ENCODE measurements around the gene CACNB1. TPM values are rescaled to one million over a fixed set of nuclear protein-coding genes. Genes with fewer than 3 reads are reported as not detected.

CACNB1 gene
- total RNA-seq, 2 donors from 2014 or later: 18.8 to 49.9 TPM

DNA sequence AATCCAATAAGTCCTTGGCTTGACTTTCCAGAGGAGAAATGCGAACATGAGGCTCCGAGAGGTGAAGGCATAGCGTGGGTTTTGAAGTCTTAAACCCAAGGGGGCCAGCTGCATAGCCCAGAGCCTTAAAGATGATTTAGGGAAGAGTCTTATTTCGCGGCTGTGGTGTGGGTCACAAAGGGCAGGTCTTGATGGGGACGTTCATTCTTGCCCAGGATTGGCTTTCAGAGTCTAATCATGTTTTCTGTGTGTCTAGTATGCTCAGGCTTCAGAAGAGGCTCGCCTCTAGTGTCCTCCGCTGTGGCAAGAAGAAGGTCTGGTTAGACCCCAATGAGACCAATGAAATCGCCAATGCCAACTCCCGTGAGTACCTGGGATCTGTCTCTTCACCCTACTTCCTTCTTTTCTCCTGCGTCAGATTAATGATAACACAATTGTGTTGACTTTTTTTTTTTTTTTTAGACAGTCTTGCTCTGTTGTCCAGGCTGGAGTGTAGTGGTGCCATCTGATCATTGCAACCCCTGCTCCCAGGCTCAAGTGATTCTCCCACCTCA lies 3.6 kb upstream of the CACNB1 start:
- H3K4me3 Mint-ChIP-seq: peak overlapping the region; percentile 94
- peaks cover 38% of the 10 kb centered on the region for H3K36me3 Mint-ChIP-seq
- peak overlapping the region; percentile 98 to 100 for H3K27ac Mint-ChIP-seq
- no peaks in the 10 kb centered on the region for H3K9me3 Mint-ChIP-seq
- H3K27me3 Mint-ChIP-seq: no peaks in the 10 kb centered on the region
- DNase-seq (ENCODE audit: low spot score) (no peak), ATAC-seq (no peak)
- peaks cover 30 to 37% of the 10 kb centered on the region in 2 donors for H3K4me1 Mint-ChIP-seq (ENCODE audit: low read depth in 2 of 2)

DNA sequence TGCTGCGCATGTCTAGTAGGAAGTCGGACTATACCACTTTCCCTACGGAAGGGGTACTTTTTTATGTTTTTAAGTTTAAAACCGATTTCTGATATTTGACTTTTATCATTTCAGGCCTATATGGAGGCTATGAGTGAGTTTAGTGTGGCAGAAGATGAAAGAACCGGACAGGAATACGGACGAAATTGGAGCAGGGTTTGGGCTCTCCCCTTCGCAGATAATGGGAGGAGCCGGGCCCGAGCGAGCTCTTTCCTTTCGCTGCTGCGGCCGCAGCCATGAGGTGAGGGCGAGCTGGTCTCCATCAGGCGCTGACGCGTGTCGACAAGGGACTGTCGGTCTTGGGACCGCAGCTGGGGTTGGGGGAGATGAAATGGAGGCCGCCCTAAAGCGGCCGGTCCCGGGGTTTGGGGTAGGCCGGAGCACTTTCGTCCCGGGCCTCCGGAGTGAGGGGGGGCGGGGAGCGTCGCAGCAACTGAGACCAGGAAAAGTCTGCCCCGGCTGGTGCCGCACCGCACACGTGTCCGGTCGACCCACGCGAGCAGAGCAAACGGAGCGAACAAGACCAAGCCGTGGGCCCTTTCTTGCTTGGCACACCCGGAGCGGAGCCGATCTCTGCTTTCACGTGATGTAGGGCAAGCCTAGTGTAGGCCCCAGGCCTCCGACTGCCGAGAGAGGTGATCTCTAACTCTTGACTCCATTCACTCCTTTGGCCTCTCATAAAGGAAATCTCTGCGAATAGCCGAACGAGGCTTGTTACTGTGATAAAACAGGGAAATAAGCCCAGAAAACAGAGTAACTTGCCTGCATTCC lies 2.8 kb upstream of the CACNB1 start, which contains the start of gene RPL19:
TSS of gene RPL19 (plus strand) at position 214 of the 810 bp plus-strand sequence. CDS start at position 276, 62 bp downstream.
- Mint-ChIP-seq H3K4me3 (peak within 1 kb of the TSS; percentile 94), H3K27ac (peak within 1 kb of the TSS; percentile 98 to 100), H3K36me3 (peaks cover 38% of the 10 kb centered on the region), H3K9me3 (no peaks in the 10 kb centered on the region), H3K27me3 (no peaks in the 10 kb centered on the region), H3K4me1 (ENCODE audit: low read depth in 2 of 2) (peaks cover 30 to 40% of the 10 kb centered on the region in 2 donors)
- peak; percentile 86 for DNase-seq (ENCODE audit: low spot score)
- peak; percentile 81 to 89 for ATAC-seq

DNA sequence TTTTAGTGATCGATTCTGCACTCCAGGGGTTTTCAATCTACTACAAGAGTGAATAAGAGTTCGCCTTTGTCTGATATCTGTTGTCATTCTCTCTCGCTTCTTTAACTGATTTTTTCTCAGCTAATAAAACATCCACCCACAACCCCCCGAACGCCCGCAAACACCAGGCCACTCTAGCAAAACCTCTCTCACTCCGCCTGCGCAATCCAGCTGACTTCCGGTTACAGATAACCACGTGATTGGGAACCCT lies 2.3 kb upstream of the CACNB1 start:
- peak overlapping the region; percentile 98 to 100 for H3K27ac Mint-ChIP-seq
- ATAC-seq: peak; percentile 74 to 83

DNA sequence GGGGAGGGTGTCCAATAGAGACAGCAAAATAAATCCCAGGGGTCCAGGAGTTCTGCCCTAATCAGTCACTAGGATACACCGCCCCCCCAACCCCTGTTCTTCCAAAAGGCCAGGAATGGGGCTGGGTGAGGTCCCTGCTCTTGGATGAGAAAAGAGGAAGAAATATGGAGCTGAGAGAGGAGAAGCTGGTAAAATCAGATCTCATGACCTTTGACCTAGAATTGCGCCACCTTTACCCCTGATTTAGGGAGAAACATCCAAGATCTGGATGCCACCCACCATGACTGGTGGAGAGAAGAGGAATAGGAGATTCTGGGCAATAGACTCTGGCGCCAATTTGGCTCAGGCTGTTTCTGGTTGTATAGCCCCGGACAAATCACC lies 707 bp upstream of the CACNB1 start:
- peaks cover 21% of the 10 kb centered on the region for H3K36me3 Mint-ChIP-seq
- no peak for ATAC-seq
- peak overlapping the region; percentile 94 for H3K4me3 Mint-ChIP-seq
- peaks cover 30 to 45% of the 10 kb centered on the region in 2 donors for H3K4me1 Mint-ChIP-seq (ENCODE audit: low read depth in 2 of 2)
- DNase-seq (ENCODE audit: low spot score): no peak
- peak overlapping the region; percentile 67 to 98 for H3K27ac Mint-ChIP-seq
- no peaks in the 10 kb centered on the region for H3K27me3 Mint-ChIP-seq
- no peaks in the 10 kb centered on the region for H3K9me3 Mint-ChIP-seq

More for the DNA sequence above, 2.3 kb upstream of the CACNB1 start:
- Mint-ChIP-seq H3K4me1 (ENCODE audit: low read depth in 2 of 2) (peaks cover 30 to 40% of the 10 kb centered on the region in 2 donors), H3K4me3 (peak overlapping the region; percentile 94), H3K9me3 (no peaks in the 10 kb centered on the region), H3K36me3 (peaks cover 34% of the 10 kb centered on the region), H3K27me3 (no peaks in the 10 kb centered on the region)
- DNase-seq (ENCODE audit: low spot score): peak; percentile 90

DNA sequence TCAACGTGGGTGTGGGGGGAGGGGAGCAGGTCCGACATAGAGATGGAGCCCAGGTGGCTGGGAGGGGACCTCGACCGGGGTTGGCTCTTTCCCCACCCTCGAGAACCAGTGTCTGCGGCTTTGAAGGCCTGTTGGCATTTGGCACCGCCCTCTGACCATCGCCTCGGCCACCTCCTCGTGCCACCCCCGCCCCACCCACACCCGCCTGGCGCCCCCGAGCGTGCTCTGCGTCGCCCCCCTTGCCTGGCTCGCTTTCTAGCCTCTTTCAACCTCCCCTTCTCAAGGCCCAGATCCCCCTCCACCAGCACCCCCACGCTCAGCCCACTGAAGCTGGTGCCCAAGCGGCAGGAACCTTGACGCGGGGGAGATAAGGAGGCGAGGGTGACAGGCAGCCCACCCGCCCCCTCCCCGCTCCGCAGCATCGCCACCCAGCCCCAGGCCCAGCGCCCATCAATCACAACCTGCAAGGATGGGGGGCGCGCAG lies 619 bp downstream of the CACNB1 start:
- no peak overlapping the region for H3K27ac Mint-ChIP-seq

DNA sequence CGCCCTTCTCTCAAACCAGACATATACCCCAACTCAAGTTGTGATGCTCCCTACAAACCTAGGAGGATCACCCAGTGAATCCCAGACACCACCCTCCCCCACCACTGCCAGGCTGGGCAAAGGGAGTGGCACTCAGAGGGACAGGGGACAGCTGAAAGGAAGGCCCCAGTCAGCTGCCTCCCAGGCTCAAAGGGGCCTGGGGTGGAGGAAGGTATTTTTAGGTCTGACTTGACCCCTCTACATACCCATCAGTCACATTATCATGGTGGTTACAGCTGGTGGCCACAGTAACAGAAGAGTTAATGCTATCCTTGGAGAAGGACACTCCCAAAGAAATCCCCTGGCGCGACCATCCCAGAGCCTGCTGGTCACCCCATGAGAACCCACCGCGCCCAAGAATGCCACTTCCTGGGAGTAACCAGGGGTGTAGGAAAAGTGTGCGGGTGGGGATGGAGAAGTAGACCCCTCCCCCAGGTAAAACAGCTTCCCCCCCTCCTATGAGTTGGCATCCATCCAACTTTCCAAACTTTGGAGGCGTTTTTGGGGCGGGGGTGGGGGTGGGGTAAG lies 1.1 kb downstream of the CACNB1 start:
- peaks cover 6% of the 10 kb centered on the region for H3K36me3 Mint-ChIP-seq
- no peaks in the 10 kb centered on the region for H3K9me3 Mint-ChIP-seq
- ATAC-seq (no peak), DNase-seq (ENCODE audit: low spot score) (no peak)
- H3K4me1 Mint-ChIP-seq (ENCODE audit: low read depth in 2 of 2): peaks cover 23 to 36% of the 10 kb centered on the region in 2 donors
- H3K4me3 Mint-ChIP-seq: peak overlapping the region; percentile 94
- H3K27me3 Mint-ChIP-seq: no peaks in the 10 kb centered on the region
- peak overlapping the region in 1 of 2 donors; percentile 28 for H3K27ac Mint-ChIP-seq

More for the DNA sequence above, 619 bp downstream of the CACNB1 start:
- DNase-seq (ENCODE audit: low spot score) (no peak), ATAC-seq (no peak)
- Mint-ChIP-seq H3K4me3 (peak overlapping the region; percentile 94), H3K27me3 (no peaks in the 10 kb centered on the region), H3K9me3 (no peaks in the 10 kb centered on the region), H3K36me3 (peaks cover 11% of the 10 kb centered on the region), H3K4me1 (ENCODE audit: low read depth in 2 of 2) (peaks cover 26 to 40% of the 10 kb centered on the region in 2 donors)

DNA sequence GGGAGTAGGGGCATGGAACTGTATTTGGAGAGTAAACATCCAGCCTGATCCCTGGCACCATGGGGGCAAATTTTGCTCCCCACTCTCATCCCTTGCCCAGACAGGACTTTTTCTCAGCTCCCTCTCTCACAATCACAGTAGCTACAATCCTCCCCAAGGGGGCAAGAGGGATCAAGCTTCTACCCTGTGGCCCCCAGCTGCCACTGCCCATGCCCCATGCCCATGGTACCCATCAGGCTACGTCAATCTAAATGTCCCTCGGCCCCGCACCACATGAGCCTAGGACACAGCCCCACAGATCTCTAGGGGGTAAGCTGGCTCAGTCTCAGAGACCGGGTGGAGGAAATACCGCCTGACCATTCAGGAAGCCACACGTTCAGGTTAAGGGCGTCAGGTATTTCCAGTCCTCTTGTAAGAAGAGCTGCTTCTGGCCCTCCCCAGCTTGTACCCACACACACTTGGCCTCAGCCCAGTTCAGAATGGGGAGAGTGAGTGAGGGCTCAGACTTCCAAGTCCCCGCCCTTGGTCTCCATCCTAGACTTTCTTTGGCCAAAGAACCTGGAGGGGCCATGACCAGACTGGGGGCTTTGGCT lies 1.8 kb downstream of the CACNB1 start:
- no peaks in the 10 kb centered on the region for H3K27me3 Mint-ChIP-seq
- DNase-seq (ENCODE audit: low spot score): no peak
- H3K27ac Mint-ChIP-seq: peak overlapping the region in 1 of 2 donors; percentile 28
- H3K4me3 Mint-ChIP-seq: peak overlapping the region; percentile 94
- no peaks in the 10 kb centered on the region for H3K36me3 Mint-ChIP-seq
- no peak for ATAC-seq
- H3K4me1 Mint-ChIP-seq (ENCODE audit: low read depth in 2 of 2): peaks cover 16 to 30% of the 10 kb centered on the region in 2 donors
- no peaks in the 10 kb centered on the region for H3K9me3 Mint-ChIP-seq

DNA sequence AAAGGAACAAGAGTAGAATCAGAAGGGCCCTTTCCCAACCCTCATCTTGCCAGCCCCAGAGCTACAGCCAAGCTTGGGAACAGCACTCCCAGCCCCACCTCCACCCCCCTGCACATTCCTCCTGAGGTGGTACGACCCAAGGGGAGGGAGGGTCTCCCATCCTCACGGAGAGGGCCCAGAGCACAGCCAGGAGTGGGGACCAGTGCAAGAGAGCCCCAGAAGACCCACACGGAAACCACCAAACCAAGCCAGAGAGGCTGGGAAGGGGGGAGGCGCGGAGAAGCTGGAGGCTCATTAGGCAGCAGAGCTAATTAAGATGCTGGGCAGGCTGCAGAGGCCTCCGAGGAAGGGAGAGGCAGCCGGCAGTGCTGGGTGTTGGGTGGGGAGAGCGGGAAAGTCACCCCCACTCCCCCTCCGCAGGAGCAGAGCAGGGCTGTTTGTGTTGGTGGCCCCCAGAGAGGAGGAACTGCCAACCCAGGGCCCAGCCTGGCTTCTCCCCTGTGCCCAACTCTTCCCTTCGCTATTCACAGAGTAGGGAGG lies 2.4 kb downstream of the CACNB1 start:
- Mint-ChIP-seq H3K36me3 (no peaks in the 10 kb centered on the region), H3K27ac (no peak overlapping the region), H3K4me3 (peak overlapping the region; percentile 20), H3K4me1 (ENCODE audit: low read depth in 2 of 2) (peaks cover 13 to 27% of the 10 kb centered on the region in 2 donors), H3K27me3 (no peaks in the 10 kb centered on the region), H3K9me3 (no peaks in the 10 kb centered on the region)
- ATAC-seq: no peak
- no peak for DNase-seq (ENCODE audit: low spot score)

DNA sequence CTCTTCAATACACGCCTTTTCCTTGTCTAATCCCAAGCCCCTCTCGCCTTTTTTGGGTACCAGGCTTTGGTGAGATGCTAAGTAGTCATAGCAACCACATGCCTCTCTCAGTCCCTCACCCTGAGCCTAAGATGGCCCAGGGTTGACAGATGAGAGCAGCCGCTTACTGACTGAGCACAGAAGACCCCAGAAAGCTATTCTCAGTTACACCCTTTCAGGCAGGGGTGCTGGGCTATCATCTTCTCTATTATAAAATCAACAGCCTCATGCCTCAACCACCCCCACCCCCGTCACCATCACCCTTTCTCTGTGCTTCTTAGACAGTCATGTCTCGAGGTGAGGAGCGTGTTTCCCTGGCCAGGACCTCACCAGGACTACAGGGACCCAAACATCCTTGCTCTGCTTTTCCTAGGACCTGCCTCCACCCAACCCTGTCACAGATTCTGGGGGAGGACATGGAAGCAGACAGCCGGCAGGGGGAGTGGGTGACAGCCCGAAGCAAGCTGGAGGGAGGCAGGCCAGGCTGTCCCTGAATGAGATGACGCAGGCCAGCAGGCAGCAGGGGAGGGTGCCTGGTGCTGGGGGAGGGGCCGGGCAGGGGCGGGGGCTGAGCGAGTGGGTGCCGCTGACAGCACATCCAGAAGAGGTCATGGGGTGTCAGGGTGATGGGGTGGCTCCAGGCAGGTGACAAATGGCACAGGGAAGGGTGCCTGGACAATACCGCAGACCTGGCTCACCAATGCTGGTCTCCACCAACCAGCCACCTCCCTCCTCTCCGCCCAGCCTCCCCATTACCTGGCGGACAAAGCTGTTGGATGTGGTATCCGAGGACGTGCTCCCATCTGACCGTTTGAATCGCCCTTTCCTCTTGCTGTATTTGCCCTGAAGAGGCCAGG lies 3.1 kb downstream of the CACNB1 start:
- no peak for DNase-seq (ENCODE audit: low spot score)

DNA sequence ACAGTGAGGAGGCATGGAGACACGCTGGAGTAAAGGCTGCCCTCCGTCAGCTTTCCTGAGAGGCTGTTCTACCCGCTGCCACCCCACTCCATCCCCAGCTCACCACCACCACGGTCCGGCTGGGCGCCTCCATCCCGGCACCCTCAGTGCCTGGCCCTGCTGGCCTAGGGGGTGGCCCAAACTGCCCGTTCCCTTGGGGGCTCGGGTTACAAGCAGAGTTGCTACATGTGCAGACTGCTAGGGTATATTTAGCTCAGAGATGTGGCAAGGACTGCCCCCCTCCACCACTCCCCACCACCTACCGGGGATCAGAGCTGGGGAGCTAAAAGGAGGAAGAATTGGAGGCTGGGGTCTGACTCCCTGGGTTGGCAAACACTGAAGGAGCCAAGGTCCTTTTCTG lies 4.1 kb downstream of the CACNB1 start:
- Mint-ChIP-seq H3K27me3 (no peaks in the 10 kb centered on the region), H3K4me3 (no peak overlapping the region), H3K36me3 (no peaks in the 10 kb centered on the region), H3K4me1 (ENCODE audit: low read depth in 2 of 2) (peaks cover 5 to 16% of the 10 kb centered on the region in 2 donors), H3K9me3 (no peaks in the 10 kb centered on the region), H3K27ac (no peak overlapping the region)
- DNase-seq (ENCODE audit: low spot score) (no peak), ATAC-seq (no peak)

More for the DNA sequence above, 3.1 kb downstream of the CACNB1 start:
- Mint-ChIP-seq H3K9me3 (no peaks in the 10 kb centered on the region), H3K27me3 (no peaks in the 10 kb centered on the region), H3K4me1 (ENCODE audit: low read depth in 2 of 2) (peaks cover 6 to 19% of the 10 kb centered on the region in 2 donors), H3K4me3 (peak overlapping the region; percentile 20), H3K36me3 (no peaks in the 10 kb centered on the region), H3K27ac (no peak overlapping the region)
- ATAC-seq: no peak

DNA sequence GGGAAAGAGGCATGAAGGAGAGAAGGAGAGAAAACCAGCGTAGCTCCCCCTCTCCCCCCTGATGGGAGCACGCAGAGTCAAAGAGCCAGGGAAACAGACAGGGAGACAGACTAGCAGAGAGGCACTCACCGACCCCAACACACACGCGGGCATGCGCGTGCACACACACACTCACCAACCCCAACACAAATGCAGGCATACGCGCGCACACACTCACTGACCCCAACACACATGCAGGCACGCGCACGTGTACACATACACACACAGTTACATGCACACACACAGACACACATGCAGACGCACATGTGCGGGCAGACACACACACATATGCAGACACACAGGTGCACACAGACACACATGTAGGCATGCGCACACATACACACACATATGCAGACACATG lies 4.6 kb downstream of the CACNB1 start:
- ATAC-seq (no peak), DNase-seq (ENCODE audit: low spot score) (no peak)
- Mint-ChIP-seq H3K36me3 (no peaks in the 10 kb centered on the region), H3K27me3 (no peaks in the 10 kb centered on the region), H3K4me1 (ENCODE audit: low read depth in 2 of 2) (peaks cover 5 to 16% of the 10 kb centered on the region in 2 donors), H3K9me3 (no peaks in the 10 kb centered on the region), H3K4me3 (no peak overlapping the region), H3K27ac (no peak overlapping the region)

DNA sequence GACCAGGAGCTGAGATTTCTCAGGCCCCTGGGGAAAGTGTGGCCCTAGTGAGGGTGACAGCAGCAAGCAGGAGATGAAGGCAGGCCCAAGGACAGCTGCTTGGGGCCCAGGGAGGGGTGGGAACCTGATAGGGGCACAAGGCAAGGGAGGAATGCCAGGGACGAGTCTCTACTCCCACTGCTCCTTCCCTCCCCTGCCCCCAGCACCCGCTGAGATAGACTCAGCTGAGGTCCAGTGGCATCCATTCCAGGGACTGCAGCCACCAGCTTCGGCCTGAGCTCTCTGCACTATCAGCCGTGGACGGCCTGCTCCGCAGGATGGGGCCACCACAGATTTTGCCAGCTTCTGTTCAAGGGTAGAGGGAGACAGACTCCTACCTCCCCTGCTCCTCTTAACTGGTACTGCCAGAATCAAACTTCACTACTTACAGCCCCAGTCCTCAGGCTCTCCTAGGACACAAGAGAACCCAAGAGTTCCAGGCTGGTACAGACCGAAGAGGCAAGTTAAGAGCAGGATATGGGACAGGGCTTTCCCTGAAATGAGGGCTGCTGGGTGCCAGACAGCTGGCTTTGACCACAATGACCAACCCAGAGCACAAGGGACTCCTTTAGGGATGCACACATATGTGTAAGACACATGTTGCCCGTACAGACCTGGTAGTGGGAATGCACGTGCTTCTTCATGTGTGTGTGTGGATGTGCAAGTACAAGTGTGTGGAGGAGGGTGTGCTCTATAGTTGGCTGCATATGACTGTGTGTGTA lies 5.5 kb downstream of the CACNB1 start:
- Mint-ChIP-seq H3K27ac (no peak overlapping the region), H3K9me3 (no peaks in the 10 kb centered on the region), H3K4me1 (ENCODE audit: low read depth in 2 of 2) (peaks cover 5 to 16% of the 10 kb centered on the region in 2 donors), H3K36me3 (no peaks in the 10 kb centered on the region), H3K27me3 (no peaks in the 10 kb centered on the region), H3K4me3 (no peak overlapping the region)
- DNase-seq (ENCODE audit: low spot score): no peak
- peak in 1 of 2 donors; percentile 2 for ATAC-seq
